Esophagus squamous epithelium (tissue), 5 donors: ENCODE results near the gene TRMT2A. TPM values are rescaled to one million over a fixed set of nuclear protein-coding genes. Genes with fewer than 3 reads are reported as not detected.

ENCODE experiments used
- DNase-seq: peaks from one replicate; lab custom pipeline; 2025; lab: John Stamatoyannopoulos, UW
- H3K27ac ChIP-seq, 4 donors: fragments of 200-600 bp; sonication (generic); one replicate each; pipeline ENCODE4 v1.5.1; 2016 to 2019; ENCODE audit warnings: mild to moderate bottlenecking in 1 of 4
- H3K27me3 ChIP-seq, 4 donors: fragments of 200-600 bp; sonication (generic); 1 replicate in 3 of 4; 2 replicates in 1 of 4; pipeline versions ENCODE4 v1.5.1 to v1.6.0; 2017 to 2021; ENCODE audit warnings: antibody characterized with exemption in 1 of 4
- H3K36me3 ChIP-seq, 3 donors: fragments of 200-600 bp; sonication (generic); one replicate each; pipeline ENCODE4 v1.5.1; 2016 to 2019
- H3K4me1 ChIP-seq, 3 donors: fragments of 200-600 bp; sonication (generic); one replicate each; pipeline ENCODE4 v1.5.1; 2017 to 2019
- H3K4me3 ChIP-seq, 4 donors: fragments of 200-600 bp; sonication (generic); 1 replicate in 3 of 4; 2 replicates in 1 of 4; pipeline ENCODE4 v1.5.1; 2016 to 2019; ENCODE audit warnings: mild to moderate bottlenecking in 2 of 4, moderate library complexity in 1 of 4
- H3K9me3 ChIP-seq, 3 donors: fragments of 200-600 bp; sonication (generic); one replicate each; pipeline ENCODE4 v1.5.1; 2016 to 2019
- CTCF ChIP-seq, 6 experiments: fragments of 450-650 bp in 4 of 6; fragments of 200-600 bp in 2 of 6; sonication (generic) in 2 of 6; IDR thresholded peaks; one replicate each; pipeline ENCODE4 v1.5.1; 2016 to 2019; ENCODE audit warnings: antibody characterized with exemption in 6 of 6, mild to moderate bottlenecking in 4 of 6, moderate library complexity in 4 of 6
- POLR2A ChIP-seq, 4 donors: fragments of 450-650 bp; IDR thresholded peaks; one replicate each; pipeline ENCODE4 v1.6.1; 2017; ENCODE audit warnings: antibody characterized with exemption in 4 of 4, mild to moderate bottlenecking in 4 of 4, moderate library complexity in 3 of 4
- WGBS, 2 donors: methylation state at CpG; one replicate each; pipeline ENCODE4 v1.1.5; 2018; 5-methylcytosine and 5-hydroxymethylcytosine counted together
- intact Hi-C: fragments of 100-400 bp; cut with DNase I; formaldehyde crosslinking; loops from one replicate; pipeline ENCODE4 v1.15.0; 2022
- total RNA-seq, 4 donors: library from RNA; depleted of rRNA; stranded (reverse); fragments of >200 nt; gene quantifications; one replicate each; pipeline ENCODE4 v1.1.0, GENCODE V29; 2016
- donor health status: DM: yes; HTN: yes; CAD: no.

Gene TRMT2A
- total RNA-seq, 4 donors from 2014 or later = 30.9 to 58.6 (median 41.3) TPM

- Histone ChIP-seq H3K4me3 (no peak overlapping the region), H3K36me3 (peaks cover 7 to 38% (median 11%) of the 10 kb centered on the region in 3 donors), H3K27me3 (no peaks in the 10 kb centered on the region), H3K9me3 (no peaks in the 10 kb centered on the region), H3K27ac (no peak overlapping the region), H3K4me1 (peaks cover 16 to 29% (median 23%) of the 10 kb centered on the region in 3 donors)
- no peak for DNase-seq
- TF ChIP-seq POLR2A (IDR thresholded peaks at IDR 0.05) (no peak), CTCF (IDR thresholded peaks at IDR 0.05) (no peak)
- intact Hi-C loops = no loop called here
- 50 to 73% methylated on average over 5 to 7 of the region's 11 CpGs for WGBS, 2 donors
Observed at GRCh38 chr22:20066617-20067383, 50.2 kb downstream of the TRMT2A start.

GRCh38 chr22:20065896-20066616 lies 51.0 kb downstream of the TRMT2A start:
- TF ChIP-seq CTCF (IDR thresholded peaks at IDR 0.05) = no peak
- no peak for TF ChIP-seq POLR2A (IDR thresholded peaks at IDR 0.05)
- Histone ChIP-seq H3K4me1 (peaks cover 17 to 37% (median 30%) of the 10 kb centered on the region in 3 donors), H3K36me3 (peaks cover 7 to 46% (median 18%) of the 10 kb centered on the region in 3 donors), H3K9me3 (no peaks in the 10 kb centered on the region), H3K27me3 (no peaks in the 10 kb centered on the region), H3K27ac (no peak overlapping the region), H3K4me3 (no peak overlapping the region)
- intact Hi-C loops = no loop called here
- 73 to 90% methylated on average over 4 to 5 of the region's 14 CpGs for WGBS, 2 donors
- DNase-seq = no peak

- WGBS, 2 donors = 83 to 89% methylated on average over 8 to 10 of the region's 18 CpGs
- Histone ChIP-seq H3K27ac (no peak overlapping the region), H3K27me3 (no peaks in the 10 kb centered on the region), H3K36me3 (peaks cover 7 to 53% (median 18%) of the 10 kb centered on the region in 3 donors), H3K4me1 (peaks cover 17 to 38% (median 30%) of the 10 kb centered on the region in 3 donors), H3K4me3 (no peak overlapping the region), H3K9me3 (no peaks in the 10 kb centered on the region)
- intact Hi-C loops = no loop called here
- TF ChIP-seq CTCF (IDR thresholded peaks at IDR 0.05) (no peak), POLR2A (IDR thresholded peaks at IDR 0.05) (no peak)
- DNase-seq = no peak
Observed at GRCh38 chr22:20064545-20065262, 52.3 kb downstream of the TRMT2A start.

GRCh38 chr22:20064140-20064480 lies 52.9 kb downstream of the TRMT2A start:
- Histone ChIP-seq H3K27me3 (no peaks in the 10 kb centered on the region), H3K4me1 (peaks cover 17 to 38% (median 30%) of the 10 kb centered on the region in 3 donors), H3K9me3 (no peaks in the 10 kb centered on the region), H3K4me3 (no peak overlapping the region), H3K27ac (peak overlapping the region in 2 of 4 donors; percentile 60 to 83), H3K36me3 (peaks cover 7 to 53% (median 18%) of the 10 kb centered on the region in 3 donors)
- 60% methylated on average over 1 of the region's 3 CpGs; no CpG with 5 or more reads in 1 of the 2 donors for WGBS, 2 donors
- intact Hi-C loops = no loop called here
- no peak for TF ChIP-seq CTCF (IDR thresholded peaks at IDR 0.05)
- no peak for TF ChIP-seq POLR2A (IDR thresholded peaks at IDR 0.05)
- DNase-seq = no peak
